CD14-positive monocyte (primary cell): ENCODE measurements around the gene NIPAL4. TPM values are rescaled to one million over a fixed set of nuclear protein-coding genes. Genes with fewer than 3 reads are reported as not detected.
A peak's percentile ranks its signal among the peaks of the same experiment; 100 is the strongest.
"Not testable (repeated sequence)": the region's sequence is repeated elsewhere in the genome, so short reads cannot be mapped to it uniquely, and the experiment has no call there.

ENCODE experiments used
- DNase-seq, 3 donors: peaks; one replicate each; pipeline ENCODE4 v3.0.0-alpha.2; 2011 to 2022
- H2AFZ ChIP-seq: 2 replicates; pipeline ENCODE4 v1.6.0; 2012; ENCODE audit warnings: mild to moderate bottlenecking, low read depth, low read length, inconsistent platforms; ENCODE audit not compliant: insufficient read depth, poor library complexity, severe bottlenecking
- H3K27ac ChIP-seq, 2 donors: 1 replicate in 1 of 2; 2 replicates in 1 of 2; pipeline ENCODE4 v1.5.1; 2012 to 2013; ENCODE audit warnings: low read length in 2 of 2, control low read depth in 1 of 2, inconsistent platforms in 1 of 2, low read depth in 1 of 2, mild to moderate bottlenecking in 1 of 2
- H3K27me3 ChIP-seq, 2 donors: one replicate each; pipeline versions ENCODE4 v1.6.0 to v1.6.1; 2011 to 2013; ENCODE audit warnings: low read length in 2 of 2; ENCODE audit not compliant: control insufficient read depth in 2 of 2, insufficient read depth in 2 of 2
- H3K36me3 ChIP-seq, 2 donors: replicated peaks in 1 of 2; 1 replicate in 1 of 2; 2 replicates in 1 of 2; pipeline versions ENCODE4 v1.5.1 to v1.6.1; 2012 to 2013; ENCODE audit warnings: low read length in 2 of 2, control low read depth in 1 of 2, inconsistent platforms in 1 of 2, mild to moderate bottlenecking in 1 of 2; ENCODE audit not compliant: insufficient read depth in 2 of 2, control insufficient read depth in 1 of 2
- H3K4me1 ChIP-seq, 2 donors: 1 replicate in 1 of 2; 2 replicates in 1 of 2; pipeline versions ENCODE4 v1.5.1 to v1.6.1; 2012 to 2013; ENCODE audit warnings: low read length in 2 of 2, control low read depth in 1 of 2, inconsistent platforms in 1 of 2, mild to moderate bottlenecking in 1 of 2, moderate library complexity in 1 of 2; ENCODE audit not compliant: insufficient read depth in 2 of 2, control insufficient read depth in 1 of 2
- H3K4me2 ChIP-seq: replicated peaks from 2 replicates; pipeline ENCODE3; 2012; ENCODE audit warnings: low read length, moderate library complexity, mild to moderate bottlenecking; ENCODE audit not compliant: poor library complexity, severe bottlenecking; ENCODE audit errors: extremely low read depth
- H3K4me3 ChIP-seq, 3 experiments: fragments of 200-600 bp in 1 of 3; sonication (generic) in 1 of 3; replicated peaks in 1 of 3; 1 replicate in 2 of 3; 2 replicates in 1 of 3; pipeline ENCODE4 v1.5.1; 2011 to 2013; ENCODE audit warnings: low read length in 3 of 3, mild to moderate bottlenecking in 3 of 3, control low read depth in 2 of 3, low read depth in 2 of 3, inconsistent platforms in 1 of 3, moderate library complexity in 1 of 3
- H3K79me2 ChIP-seq: 2 replicates; pipeline ENCODE4 v1.6.0; 2012; ENCODE audit warnings: mild to moderate bottlenecking, control low read depth, inconsistent platforms, low read length, moderate library complexity; ENCODE audit not compliant: insufficient read depth
- H3K9ac ChIP-seq: 2 replicates; pipeline ENCODE4 v1.6.0; 2017; ENCODE audit warnings: low read length, mild to moderate bottlenecking; ENCODE audit not compliant: insufficient read depth, poor library complexity, severe bottlenecking
- H3K9me3 ChIP-seq, 2 donors: replicated peaks in 1 of 2; 1 replicate in 1 of 2; 2 replicates in 1 of 2; pipeline versions ENCODE4 v1.5.1 to v1.6.1; 2012 to 2013; ENCODE audit warnings: low read length in 2 of 2, control low read depth in 1 of 2; ENCODE audit not compliant: control insufficient read depth in 1 of 2, insufficient read depth in 1 of 2
- H4K20me1 ChIP-seq: 2 replicates; pipeline ENCODE4 v1.6.0; 2012; ENCODE audit warnings: mild to moderate bottlenecking, low read length, control low read depth, moderate library complexity; ENCODE audit not compliant: insufficient read depth
- H3K27ac Mint-ChIP-seq, 7 donors: one replicate each; pipeline ENCODE4 v1.8.0; 2020; ENCODE audit warnings: mild to moderate bottlenecking in 7 of 7, mixed read lengths in 7 of 7, moderate library complexity in 6 of 7, inconsistent platforms in 2 of 7
- H3K27me3 Mint-ChIP-seq, 3 donors: one replicate each; pipeline ENCODE4 v1.8.0; 2021 to 2022; ENCODE audit warnings: low read depth in 3 of 3, mild to moderate bottlenecking in 3 of 3, mixed read lengths in 3 of 3, moderate library complexity in 3 of 3, inconsistent platforms in 1 of 3
- H3K36me3 Mint-ChIP-seq, 2 donors: one replicate each; pipeline ENCODE4 v1.8.0; 2020; ENCODE audit warnings: mixed read lengths in 2 of 2, inconsistent platforms in 1 of 2, mild to moderate bottlenecking in 1 of 2
- H3K4me1 Mint-ChIP-seq: one replicate; pipeline ENCODE4 v1.8.0; 2020; ENCODE audit warnings: mild to moderate bottlenecking, mixed read lengths
- H3K4me3 Mint-ChIP-seq, 2 donors: one replicate each; pipeline ENCODE4 v1.8.0; 2020; ENCODE audit warnings: mild to moderate bottlenecking in 2 of 2, mixed read lengths in 2 of 2, moderate library complexity in 1 of 2
- H3K9me3 Mint-ChIP-seq, 7 donors: one replicate each; pipeline ENCODE4 v1.8.0; 2020 to 2022; ENCODE audit warnings: mixed read lengths in 7 of 7, mild to moderate bottlenecking in 6 of 7, moderate library complexity in 6 of 7, inconsistent platforms in 2 of 7
- CTCF ChIP-seq: fragments of 200-600 bp; IDR thresholded peaks from one replicate; pipeline ENCODE4 v1.8.0; 2022; ENCODE audit warnings: antibody characterized with exemption, mild to moderate bottlenecking
- WGBS: methylation state at CpG from one replicate; pipeline ENCODE4 v1.1.5; 2013; ENCODE audit warnings: missing lambda C conversion rate; ENCODE audit not compliant: insufficient coverage; 5-methylcytosine and 5-hydroxymethylcytosine counted together
- intact Hi-C, 2 donors: fragments of 100-400 bp; cut with micrococcal nuclease; formaldehyde crosslinking; loops; one replicate each; pipeline versions ENCODE4 v1.15.0 to v1.15.1; 2023
- polyA minus RNA-seq: library from RNA; depleted of rRNA, polyadenylated mRNA; stranded (reverse); fragments of >200 nt; gene quantifications from 2 replicates; pipeline ENCODE4 v1.2.3, GENCODE V29; 2012
- polyA plus RNA-seq, 3 donors: library from polyadenylated mRNA; depleted of rRNA in 1 of 3; unstranded in 2 of 3; stranded (reverse) in 1 of 3; fragments of 300-500 nt in 2 of 3; fragments of >200 nt in 1 of 3; fragmentation: Illumina TruSeq in 2 of 3; gene quantifications; 1 replicate in 2 of 3; 2 replicates in 1 of 3; pipeline ENCODE4 v1.2.3, GENCODE V29; 2012 to 2021
- total RNA-seq, 12 experiments: library from RNA in 1 of 12; stranded (reverse) in 1 of 12; fragments of 120-200 nt in 1 of 12; gene quantifications; one replicate each; pipeline ENCODE4 v1.2.4 and lab custom pipeline; 2013 to 2026; ENCODE audit warnings: mixed read lengths in 6 of 12, inconsistent platforms in 1 of 12

NIPAL4 gene
- 0.13 TPM for total RNA-seq (2013)
- polyA plus RNA-seq (1 to 10 TPM in 1 of 3 donors, under 1 TPM in 1, not detected in 1; 0.04 to 2.3 TPM), polyA minus RNA-seq (1.7 and 1.8 TPM in 2 replicates), total RNA-seq (lab: John Stamatoyannopoulos, UW) (2.2 to 24.2 (median 5.5) reads per million in 11 experiments)

- Histone ChIP-seq H3K4me3 (peak within 1 kb of the TSS in 2 of 3 experiments; percentile 30 to 62), H4K20me1 (no peaks in the 10 kb centered on the region), H3K4me2 (peak within 1 kb of the TSS; percentile 70), H3K27me3 (peaks cover 35 to 43% of the 10 kb centered on the region in 2 donors), H3K4me1 (peaks cover 28 to 40% of the 10 kb centered on the region in 2 donors), H3K79me2 (no peaks in the 10 kb centered on the region), H3K27ac (no peak within 1 kb of the TSS), H2AFZ (peak within 1 kb of the TSS; percentile 66), H3K9ac (peak within 1 kb of the TSS; percentile 43), H3K9me3 (no peaks in the 10 kb centered on the region), H3K36me3 (no peaks in the 10 kb centered on the region)
- Mint-ChIP-seq H3K4me3 (peak within 1 kb of the TSS; percentile 63 to 81), H3K27me3 (peaks cover 33 to 42% (median 38%) of the 10 kb centered on the region in 3 donors), H3K9me3 (peaks cover 0 to 8% (median 4%) of the 10 kb centered on the region in 7 donors), H3K27ac (peak within 1 kb of the TSS in 2 of 7 donors; percentile 8 to 77), H3K36me3 (peaks cover 4 to 12% of the 10 kb centered on the region in 2 donors), H3K4me1 (peaks cover 37% of the 10 kb centered on the region)
- no peak for TF ChIP-seq CTCF
- under 1% methylated on average over 49 of the region's 54 CpGs for WGBS
- intact Hi-C loops = loop anchor here in 1 of 2 donors (10.0 kb wide), 1 partner anchor 315 kb away; the partner anchor contains the start of gene MED7
- DNase-seq = peak; percentile 34 to 85 (median 48)
These were observed at the start of gene NIPAL4 for GRCh38 chr5:157459715-157460599. Gene NIPAL4 (plus strand): TSS chr5:157460213. CDS start chr5:157460321, 108 bp downstream.

- Mint-ChIP-seq H3K36me3 (no peaks in the 10 kb centered on the region), H3K4me3 (no peak overlapping the region), H3K27me3 (peaks cover 0 to 2% (median 0%) of the 10 kb centered on the region in 3 donors), H3K27ac (no peak overlapping the region), H3K9me3 (peaks cover 4 to 17% (median 13%) of the 10 kb centered on the region in 7 donors), H3K4me1 (no peaks in the 10 kb centered on the region)
- H3K4me3 ChIP-seq = no peak overlapping the region
- no peaks in the 10 kb centered on the region for H3K36me3 ChIP-seq
- H3K27me3 ChIP-seq = no peaks in the 10 kb centered on the region
- no peaks in the 10 kb centered on the region for H3K9me3 ChIP-seq
- no peak for DNase-seq
- H3K4me1 ChIP-seq = no peaks in the 10 kb centered on the region
- no peak overlapping the region for H3K27ac ChIP-seq
- H4K20me1 ChIP-seq = no peaks in the 10 kb centered on the region
- no peaks in the 10 kb centered on the region for H3K79me2 ChIP-seq
- H3K4me2 ChIP-seq = no peak overlapping the region
- no peak for TF ChIP-seq CTCF
- H3K9ac ChIP-seq = no peak overlapping the region
- H2AFZ ChIP-seq = no peak overlapping the region
- intact Hi-C loops = loop anchor here in 1 of 2 donors (10.0 kb wide), 1 partner anchor 71 kb away; a partner anchor contains a TSS
These were observed 44.2 kb upstream of the NIPAL4 start for GRCh38 chr5:157415838-157416237.

GRCh38 chr5:157419521-157419920 lies 40.5 kb upstream of the NIPAL4 start:
- not testable (repeated sequence) for DNase-seq, H3K36me3 ChIP-seq, H3K9ac ChIP-seq, H3K4me1 Mint-ChIP-seq, H3K27ac ChIP-seq, H2AFZ ChIP-seq, H3K4me3 Mint-ChIP-seq, H3K4me2 ChIP-seq, H3K27me3 ChIP-seq, H3K79me2 ChIP-seq, H3K9me3 ChIP-seq, H3K4me3 ChIP-seq, H3K4me1 ChIP-seq, H3K27ac Mint-ChIP-seq, H3K27me3 Mint-ChIP-seq, H4K20me1 ChIP-seq, H3K36me3 Mint-ChIP-seq
- intact Hi-C loops = loop anchor here in 1 of 2 donors (10.0 kb wide), 1 partner anchor 75 kb away; a partner anchor contains a TSS
- WGBS = 98% methylated on average over 14 of the region's 30 CpGs
- H3K9me3 Mint-ChIP-seq = peaks cover 4 to 19% (median 12%) of the 10 kb centered on the region in 7 donors
